HepG2 (cell line): ENCODE results near the gene SEMA4F.

Experiments used
- ATAD3A ChIP-seq: sonication (generic); formaldehyde crosslinking; IDR thresholded peaks from 2 replicates; pipeline ENCODE4 v1.4.0; 2020; ENCODE audit warnings: missing genetic modification reagents
- CBFB ChIP-seq: sonication (generic); formaldehyde crosslinking; IDR thresholded peaks from 2 replicates; pipeline ENCODE4 v1.4.0; 2020; ENCODE audit warnings: missing genetic modification reagents
- CEBPB ChIP-seq: IDR thresholded peaks from 2 replicates; pipeline ENCODE4 v1.6.1; 2011; ENCODE audit warnings: low read depth, low read length, improper control_type of control experiment, borderline replicate concordance
- NCOA2 ChIP-seq: sonication (generic); formaldehyde crosslinking; IDR thresholded peaks from 2 replicates; pipeline ENCODE4 v1.8.0; 2022; ENCODE audit warnings: inconsistent platforms
- NR1H2 ChIP-seq: sonication (generic); formaldehyde crosslinking; IDR thresholded peaks from 2 replicates; pipeline ENCODE4 v1.8.1; 2022; ENCODE audit warnings: low read depth, missing genetic modification reagents, borderline replicate concordance
- ZNF530 ChIP-seq: sonication (generic); formaldehyde crosslinking; IDR thresholded peaks from 2 replicates; pipeline ENCODE4 v1.5.0; 2020; ENCODE audit warnings: low read depth, mild to moderate bottlenecking, missing genetic modification reagents
- TF ChIP-seq, protein P1 (sequence below): sonication (generic); formaldehyde crosslinking; IDR thresholded peaks from 2 replicates; pipeline ENCODE4 v1.5.0; 2020; ENCODE audit warnings: missing genetic modification reagents, mild to moderate bottlenecking, borderline replicate concordance
- TF ChIP-seq, protein P2 (sequence below): sonication (generic); formaldehyde crosslinking; IDR thresholded peaks from 2 replicates; pipeline ENCODE4 v1.4.0; 2020; ENCODE audit warnings: missing genetic modification reagents

DNA sequence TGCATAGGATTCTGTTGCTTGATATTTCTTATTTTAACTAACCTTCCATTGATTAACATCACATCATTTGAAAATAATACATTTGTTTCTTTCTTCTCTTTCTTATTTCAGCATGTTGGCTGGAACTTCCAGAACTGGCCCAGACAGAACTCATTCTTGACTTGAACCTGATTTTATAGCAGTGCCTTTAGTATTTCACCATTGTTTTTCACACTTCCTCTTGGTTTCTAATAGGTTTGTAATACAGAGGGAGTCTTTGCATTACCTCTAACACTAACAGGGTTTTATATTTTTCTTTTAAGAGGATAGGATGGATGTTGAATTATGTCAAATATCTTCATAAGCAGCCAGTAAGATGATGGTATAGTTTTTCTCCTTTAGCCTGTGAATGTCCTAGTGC is 39.2 kb downstream of the SEMA4F start:
- TF ChIP-seq, protein P1, sequence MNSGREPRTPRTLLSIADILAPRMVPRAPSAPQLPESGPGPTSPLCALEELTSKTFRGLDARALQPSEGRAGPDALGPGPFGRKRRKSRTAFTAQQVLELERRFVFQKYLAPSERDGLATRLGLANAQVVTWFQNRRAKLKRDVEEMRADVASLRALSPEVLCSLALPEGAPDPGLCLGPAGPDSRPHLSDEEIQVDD (CRISPR knock-in tag) = no peak
- TF ChIP-seq CEBPB (no peak), NCOA2 (CRISPR knock-in tag) (no peak), NR1H2 (CRISPR knock-in tag) (no peak), ATAD3A (CRISPR knock-in tag) (no peak), CBFB (CRISPR knock-in tag) (no peak), ZNF530 (CRISPR knock-in tag) (no peak)
- TF ChIP-seq, protein P2, sequence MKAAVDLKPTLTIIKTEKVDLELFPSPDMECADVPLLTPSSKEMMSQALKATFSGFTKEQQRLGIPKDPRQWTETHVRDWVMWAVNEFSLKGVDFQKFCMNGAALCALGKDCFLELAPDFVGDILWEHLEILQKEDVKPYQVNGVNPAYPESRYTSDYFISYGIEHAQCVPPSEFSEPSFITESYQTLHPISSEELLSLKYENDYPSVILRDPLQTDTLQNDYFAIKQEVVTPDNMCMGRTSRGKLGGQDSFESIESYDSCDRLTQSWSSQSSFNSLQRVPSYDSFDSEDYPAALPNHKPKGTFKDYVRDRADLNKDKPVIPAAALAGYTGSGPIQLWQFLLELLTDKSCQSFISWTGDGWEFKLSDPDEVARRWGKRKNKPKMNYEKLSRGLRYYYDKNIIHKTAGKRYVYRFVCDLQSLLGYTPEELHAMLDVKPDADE (CRISPR knock-in tag) = no peak
